Activated T-helper 17 cell treated with anti-CD3 and anti-CD28 coated beads, Interleukin-2, amount 50 U/mL, for 72 hours (primary cell): Measurements from ENCODE around the gene SCIN. TPM values are rescaled to one million over a fixed set of nuclear protein-coding genes. Genes with fewer than 3 reads are reported as not detected.
"Not testable (repeated sequence)": the region's sequence is repeated elsewhere in the genome, so short reads cannot be mapped to it uniquely, and the experiment has no call there.

Experiments used
- ATAC-seq: fragments of 150-1000 bp; cut with Tn5 transposase; replicated peaks from 2 replicates; pipeline ENCODE4 v1.10.0; 2021; ENCODE audit warnings: mild to moderate bottlenecking, moderate library complexity
- H3K27ac Mint-ChIP-seq: one replicate; pipeline ENCODE4 v1.8.0; 2022; ENCODE audit warnings: mixed read lengths
- H3K27me3 Mint-ChIP-seq: one replicate; pipeline ENCODE4 v1.8.0; 2022; ENCODE audit warnings: mixed read lengths
- H3K36me3 Mint-ChIP-seq: one replicate; pipeline ENCODE4 v1.8.0; 2022; ENCODE audit warnings: low read depth, mild to moderate bottlenecking, mixed read lengths
- H3K4me1 Mint-ChIP-seq: one replicate; pipeline ENCODE4 v1.8.0; 2022; ENCODE audit warnings: mixed read lengths
- H3K4me3 Mint-ChIP-seq: one replicate; pipeline ENCODE4 v1.8.0; 2022; ENCODE audit warnings: mild to moderate bottlenecking, mixed read lengths
- H3K9me3 Mint-ChIP-seq: one replicate; pipeline ENCODE4 v1.8.0; 2022; ENCODE audit warnings: mixed read lengths
- total RNA-seq, 2 donors: library from RNA; stranded (reverse); gene quantifications; one replicate each; pipeline ENCODE4 v1.2.3, GENCODE V29; 2022

Gene SCIN
- total RNA-seq, 2 donors from 2014 or later = 0.17 to 0.29 TPM

DNA sequence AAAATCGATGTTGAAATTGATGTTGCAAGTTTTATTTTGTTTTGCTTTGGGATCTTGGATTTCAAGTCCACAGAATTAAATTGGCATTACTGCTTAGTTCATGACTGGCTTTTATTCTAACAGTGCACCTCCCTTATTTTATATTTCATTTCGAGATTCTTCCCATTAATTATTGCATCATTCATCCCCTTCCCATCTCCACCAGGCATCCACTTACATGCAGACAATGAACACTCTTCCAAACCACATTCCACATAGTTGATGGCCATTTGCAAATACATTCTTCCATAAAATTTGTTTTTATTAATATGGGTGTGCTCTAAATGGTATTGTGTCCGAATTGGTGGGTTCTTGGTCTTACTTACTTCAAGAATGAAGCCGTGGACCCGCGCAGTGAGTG is 15.6 kb upstream of the SCIN start:
- H3K27ac Mint-ChIP-seq = no peak overlapping the region
- H3K4me1 Mint-ChIP-seq = no peaks in the 10 kb centered on the region
- no peak for ATAC-seq
- H3K9me3 Mint-ChIP-seq = peaks cover 4% of the 10 kb centered on the region
- no peak overlapping the region for H3K4me3 Mint-ChIP-seq
- H3K27me3 Mint-ChIP-seq = peaks cover 5% of the 10 kb centered on the region
- H3K36me3 Mint-ChIP-seq = no peaks in the 10 kb centered on the region

DNA sequence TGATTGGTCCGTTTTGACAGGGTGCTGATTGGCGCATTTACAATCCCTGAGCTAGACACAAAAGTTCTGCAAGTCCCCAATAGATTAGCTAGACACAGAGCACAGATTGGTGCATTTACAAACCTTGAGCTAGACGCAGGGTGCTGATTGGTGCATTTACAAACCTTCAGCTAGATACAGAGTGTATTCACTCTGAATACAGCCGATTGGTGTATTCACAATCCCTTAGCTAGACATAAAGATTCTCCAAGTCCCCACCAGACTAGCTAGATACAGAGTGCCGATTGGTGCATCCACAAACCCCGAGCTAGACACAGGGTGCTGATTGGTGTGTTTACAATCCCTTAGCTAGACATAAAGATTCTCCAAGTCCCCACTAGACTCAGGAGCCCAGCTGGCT is 14.8 kb upstream of the SCIN start:
- ATAC-seq, H3K4me3 Mint-ChIP-seq, H3K27me3 Mint-ChIP-seq, H3K4me1 Mint-ChIP-seq, H3K27ac Mint-ChIP-seq, H3K36me3 Mint-ChIP-seq, H3K9me3 Mint-ChIP-seq: not testable (repeated sequence)

DNA sequence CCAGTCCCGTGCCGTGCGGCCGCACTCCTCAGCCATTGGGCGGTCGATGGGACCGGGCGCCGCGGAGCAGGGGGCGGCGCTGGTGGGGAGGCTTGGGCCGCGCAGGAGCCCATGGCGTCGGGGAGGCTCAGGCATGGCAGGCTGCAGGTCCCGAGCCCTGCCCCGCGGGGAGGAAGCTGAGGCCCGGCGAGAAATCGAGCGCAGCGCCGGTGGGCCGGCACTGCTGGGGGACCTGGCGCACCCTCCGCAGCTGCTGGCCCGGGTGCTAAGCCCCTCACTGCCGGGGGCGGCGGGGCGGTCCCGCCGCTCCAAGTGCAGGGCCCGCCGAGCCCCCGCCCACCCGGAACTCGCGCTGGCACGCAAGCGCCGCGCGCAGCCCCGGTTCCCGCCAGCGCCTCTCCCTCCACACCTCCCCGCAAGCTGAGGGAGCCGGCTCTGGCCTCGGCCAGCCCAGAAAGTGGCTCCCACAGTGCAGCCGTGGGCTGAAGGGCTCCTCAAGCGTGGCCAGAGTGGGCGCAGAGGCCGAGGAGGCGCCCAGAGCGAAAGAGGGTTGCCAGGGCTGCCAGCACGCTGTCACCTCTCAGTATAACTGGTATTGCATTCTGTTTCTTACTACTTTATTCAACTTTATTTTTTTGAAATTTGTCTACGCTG is 14.3 kb upstream of the SCIN start:
- not testable (repeated sequence) for H3K9me3 Mint-ChIP-seq, ATAC-seq, H3K36me3 Mint-ChIP-seq, H3K27ac Mint-ChIP-seq, H3K4me1 Mint-ChIP-seq, H3K4me3 Mint-ChIP-seq, H3K27me3 Mint-ChIP-seq

DNA sequence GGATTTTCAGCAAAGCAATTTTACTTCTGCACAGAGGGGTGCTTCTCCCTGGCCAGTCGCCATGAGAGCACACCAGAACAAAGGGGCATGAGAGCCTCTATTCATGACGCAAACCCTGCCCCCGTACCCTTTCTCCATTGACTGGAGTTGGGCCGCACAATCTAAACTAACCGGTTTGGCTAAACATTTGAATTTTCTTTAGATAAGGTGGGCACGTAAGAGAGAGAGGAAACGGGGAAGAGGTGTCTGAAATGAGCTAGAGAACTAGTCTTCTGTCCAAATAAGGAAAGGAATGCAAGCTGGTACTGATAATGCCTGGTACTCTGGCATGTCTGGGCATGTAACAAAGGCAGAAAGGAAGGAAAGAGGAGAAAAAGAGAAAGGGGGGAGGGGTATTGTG is 13.2 kb upstream of the SCIN start:
- Mint-ChIP-seq H3K36me3 (no peaks in the 10 kb centered on the region), H3K9me3 (peaks cover 4% of the 10 kb centered on the region), H3K4me1 (no peaks in the 10 kb centered on the region), H3K27me3 (peaks cover 5% of the 10 kb centered on the region), H3K4me3 (no peak overlapping the region), H3K27ac (no peak overlapping the region)
- no peak for ATAC-seq

DNA sequence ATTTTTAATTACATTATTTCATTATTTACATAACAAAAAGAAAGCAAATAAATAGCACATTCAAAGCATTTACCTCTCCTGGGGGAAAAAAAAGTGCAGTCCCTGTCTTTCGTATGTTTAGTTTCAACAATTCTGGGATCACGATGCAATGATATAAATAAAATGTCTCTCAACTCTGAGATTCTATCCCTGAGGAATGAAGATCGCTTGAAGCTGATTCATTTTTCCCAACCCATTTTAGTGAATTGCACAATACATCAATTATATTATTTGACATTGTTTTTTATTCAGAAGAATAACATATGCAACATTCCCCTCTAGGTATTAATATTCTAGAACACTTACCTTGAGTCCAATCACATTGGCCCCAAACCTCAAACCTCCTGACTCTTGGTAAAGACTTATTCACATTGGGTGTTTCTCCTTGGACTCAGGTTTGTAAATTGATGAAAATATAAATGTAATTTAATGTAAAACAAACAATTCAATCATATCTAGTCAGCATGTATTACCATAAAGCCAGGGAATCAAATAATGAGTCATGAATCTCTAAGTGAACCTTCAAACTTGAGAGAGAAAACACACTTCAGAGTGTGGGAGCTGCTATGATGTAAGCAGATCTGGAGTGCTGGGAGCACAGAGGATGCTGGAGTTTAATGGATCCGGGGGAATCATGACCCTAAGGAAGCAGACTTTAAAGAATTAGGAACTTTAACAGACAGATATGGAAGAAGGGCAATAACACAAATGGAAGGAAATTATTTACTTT is 5.3 kb upstream of the SCIN start:
- H3K4me3 Mint-ChIP-seq = no peak overlapping the region
- H3K27ac Mint-ChIP-seq = no peak overlapping the region
- no peak for ATAC-seq
- peaks cover 20% of the 10 kb centered on the region for H3K27me3 Mint-ChIP-seq
- peaks cover 3% of the 10 kb centered on the region for H3K4me1 Mint-ChIP-seq
- H3K9me3 Mint-ChIP-seq = no peaks in the 10 kb centered on the region
- H3K36me3 Mint-ChIP-seq = no peaks in the 10 kb centered on the region

DNA sequence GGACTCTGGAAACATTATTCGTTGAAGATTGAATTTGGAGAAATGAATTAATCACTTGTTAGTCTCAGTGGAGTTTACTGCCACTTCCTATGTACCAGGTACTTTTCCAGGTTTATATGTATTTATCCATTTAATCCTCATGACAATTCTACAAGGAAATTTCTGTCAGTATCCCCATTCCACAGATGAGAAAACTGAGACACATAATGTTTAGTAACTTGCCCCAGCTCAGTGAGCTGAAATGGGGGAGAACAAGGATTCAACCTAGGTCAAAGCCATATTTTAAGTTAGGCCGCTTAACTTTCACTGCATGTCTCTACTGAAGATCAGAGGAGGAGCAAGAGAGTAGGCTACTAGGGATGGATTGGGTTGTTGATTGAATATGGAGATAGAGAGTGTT is 4.6 kb upstream of the SCIN start:
- peaks cover 7% of the 10 kb centered on the region for H3K4me1 Mint-ChIP-seq
- peaks cover 23% of the 10 kb centered on the region for H3K27me3 Mint-ChIP-seq
- ATAC-seq = no peak
- H3K9me3 Mint-ChIP-seq = no peaks in the 10 kb centered on the region
- H3K4me3 Mint-ChIP-seq = no peak overlapping the region
- H3K36me3 Mint-ChIP-seq = no peaks in the 10 kb centered on the region
- no peak overlapping the region for H3K27ac Mint-ChIP-seq

DNA sequence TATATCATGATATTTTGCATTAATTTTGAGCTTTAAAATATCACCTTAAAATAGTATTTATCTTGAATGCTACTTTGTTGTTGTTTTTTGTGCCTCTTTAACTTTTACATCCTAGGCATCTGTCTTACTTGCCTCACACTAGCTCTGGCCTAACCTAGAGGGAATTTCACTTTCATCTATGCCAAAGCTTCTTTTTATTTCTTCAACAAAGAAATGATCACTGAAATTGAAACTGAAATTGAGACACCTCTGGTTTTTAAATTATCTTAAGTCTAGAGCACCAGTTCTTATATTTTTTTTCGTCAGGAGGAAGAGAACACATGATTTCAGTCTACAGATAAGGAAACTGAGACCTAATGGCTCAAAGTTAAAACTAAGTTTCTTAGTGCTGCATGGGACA is 3.5 kb upstream of the SCIN start:
- no peaks in the 10 kb centered on the region for H3K36me3 Mint-ChIP-seq
- ATAC-seq = peak; percentile 21
- H3K4me1 Mint-ChIP-seq = peaks cover 7% of the 10 kb centered on the region
- H3K27me3 Mint-ChIP-seq = peaks cover 31% of the 10 kb centered on the region
- H3K9me3 Mint-ChIP-seq = no peaks in the 10 kb centered on the region
- H3K27ac Mint-ChIP-seq = no peak overlapping the region
- H3K4me3 Mint-ChIP-seq = no peak overlapping the region

DNA sequence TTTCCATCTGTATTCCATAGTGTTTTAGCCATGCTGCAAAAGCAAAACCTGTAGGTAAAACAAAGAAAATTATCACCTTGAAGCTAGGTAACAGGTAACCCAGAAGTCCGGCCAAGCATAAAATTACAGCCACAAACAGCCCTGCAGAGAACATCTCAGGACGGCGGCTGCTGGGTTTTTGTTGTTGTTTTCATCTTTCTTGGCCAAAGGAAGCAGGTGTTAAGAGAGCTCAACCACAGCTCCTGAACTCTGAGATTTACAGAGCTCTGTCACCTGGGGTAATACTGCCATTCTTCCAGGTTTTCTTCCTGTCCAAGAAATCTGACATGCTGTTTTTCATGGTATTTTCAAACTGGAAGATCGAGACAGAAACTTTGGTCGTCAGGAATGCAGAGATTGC is 847 bp upstream of the SCIN start:
- no peak for ATAC-seq
- H3K27me3 Mint-ChIP-seq = peaks cover 33% of the 10 kb centered on the region
- H3K36me3 Mint-ChIP-seq = no peaks in the 10 kb centered on the region
- peak overlapping the region; percentile 77 for H3K4me3 Mint-ChIP-seq
- no peaks in the 10 kb centered on the region for H3K9me3 Mint-ChIP-seq
- H3K27ac Mint-ChIP-seq = no peak overlapping the region
- peaks cover 7% of the 10 kb centered on the region for H3K4me1 Mint-ChIP-seq

DNA sequence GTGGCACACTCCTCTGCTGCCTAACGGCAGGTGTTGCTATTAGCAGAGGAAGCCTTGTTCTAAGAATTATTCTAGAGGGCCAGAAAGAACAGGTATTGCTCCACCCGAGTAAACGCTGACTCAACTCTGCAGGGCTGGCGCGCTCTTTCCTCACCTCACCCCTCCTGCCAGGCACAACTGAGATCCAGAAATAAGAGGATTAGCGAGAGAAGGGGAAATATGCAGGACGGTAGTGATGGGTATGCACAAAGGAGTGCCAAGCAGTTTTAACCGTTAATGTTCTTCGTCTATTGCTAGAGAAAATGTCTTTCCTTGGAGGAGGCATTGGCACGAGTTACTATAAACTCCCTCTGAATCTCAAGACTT is 369 bp upstream of the SCIN start:
- H3K27me3 Mint-ChIP-seq = peaks cover 37% of the 10 kb centered on the region

DNA sequence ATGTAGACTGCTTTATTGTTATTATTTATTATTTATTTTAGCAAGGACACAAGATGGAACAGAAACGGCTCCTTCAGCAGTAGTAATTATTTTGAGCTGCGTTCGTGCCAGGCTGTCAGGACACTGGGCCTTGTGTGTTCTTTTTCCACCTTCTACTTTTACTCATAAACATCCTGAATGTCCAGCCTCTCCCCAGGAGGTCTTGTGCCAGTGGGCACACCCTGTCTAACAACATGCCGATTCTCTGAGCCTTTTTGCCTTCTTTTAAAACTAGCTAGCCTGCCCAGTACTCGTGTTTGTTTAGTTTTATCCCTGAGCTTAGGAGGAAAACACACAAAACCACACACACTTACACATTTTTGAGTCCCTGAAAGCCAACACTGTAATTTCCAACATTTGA is 1.2 kb downstream of the SCIN start:
- H3K27ac Mint-ChIP-seq = no peak overlapping the region
- H3K27me3 Mint-ChIP-seq = peaks cover 33% of the 10 kb centered on the region
- no peaks in the 10 kb centered on the region for H3K36me3 Mint-ChIP-seq
- no peaks in the 10 kb centered on the region for H3K9me3 Mint-ChIP-seq
- peak overlapping the region; percentile 77 for H3K4me3 Mint-ChIP-seq
- ATAC-seq = no peak
- peaks cover 7% of the 10 kb centered on the region for H3K4me1 Mint-ChIP-seq

More for the DNA sequence above, 369 bp upstream of the SCIN start:
- peak; percentile 33 for ATAC-seq
- H3K4me1 Mint-ChIP-seq = peaks cover 7% of the 10 kb centered on the region
- H3K36me3 Mint-ChIP-seq = no peaks in the 10 kb centered on the region
- H3K9me3 Mint-ChIP-seq = no peaks in the 10 kb centered on the region
- peak overlapping the region; percentile 77 for H3K4me3 Mint-ChIP-seq
- no peak overlapping the region for H3K27ac Mint-ChIP-seq

DNA sequence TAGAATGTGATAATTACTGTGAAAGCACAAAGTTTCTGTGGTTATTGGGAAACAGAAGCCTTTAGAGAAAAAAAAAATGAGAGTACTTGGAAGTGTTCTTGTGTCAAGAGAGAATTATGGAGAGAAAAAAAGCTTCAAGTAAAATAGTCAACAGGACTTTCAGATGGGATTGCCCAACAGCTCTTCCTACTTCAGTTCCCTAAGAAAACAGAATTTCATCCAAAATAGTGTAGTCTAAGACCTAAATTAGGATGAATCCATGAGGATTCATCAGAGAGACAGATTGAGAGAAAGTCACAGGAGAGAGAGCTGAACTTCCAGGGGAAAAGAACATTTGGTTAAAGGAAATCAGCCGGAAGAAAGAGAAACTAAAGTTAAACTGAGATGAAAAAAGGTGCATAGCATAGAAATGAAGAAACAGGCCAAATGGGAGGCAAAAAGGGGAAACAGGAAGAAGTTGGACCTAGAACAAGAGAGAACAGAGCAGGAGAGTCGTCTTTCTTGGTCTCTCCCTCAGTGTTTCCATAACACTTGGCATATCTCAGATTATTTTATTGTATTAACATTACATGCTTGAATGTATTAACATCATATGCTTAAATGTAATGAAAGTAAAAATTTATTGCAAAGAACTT is 2.5 kb downstream of the SCIN start:
- H3K9me3 Mint-ChIP-seq = no peaks in the 10 kb centered on the region
- no peak overlapping the region for H3K4me3 Mint-ChIP-seq
- peaks cover 7% of the 10 kb centered on the region for H3K4me1 Mint-ChIP-seq
- ATAC-seq = no peak
- H3K27ac Mint-ChIP-seq = no peak overlapping the region
- H3K36me3 Mint-ChIP-seq = no peaks in the 10 kb centered on the region
- peaks cover 28% of the 10 kb centered on the region for H3K27me3 Mint-ChIP-seq

DNA sequence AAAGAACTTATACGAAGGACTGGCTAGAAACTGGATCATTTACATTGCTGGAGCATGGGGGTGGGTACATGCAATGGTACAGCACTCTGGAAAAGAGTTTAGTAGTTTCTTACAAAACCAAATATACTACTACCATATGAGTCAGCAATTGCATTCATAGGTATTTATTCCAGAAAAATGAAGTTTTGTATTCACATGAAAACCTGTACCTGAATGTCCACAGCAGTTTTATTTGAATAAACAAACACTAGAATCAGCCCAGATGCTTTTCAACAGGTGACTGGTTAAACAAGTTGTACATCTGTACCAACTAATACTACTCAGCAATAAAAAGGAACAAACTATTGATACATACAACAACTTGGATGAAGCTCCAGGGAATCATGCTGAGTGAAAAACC is 3.4 kb downstream of the SCIN start:
- H3K9me3 Mint-ChIP-seq = no peaks in the 10 kb centered on the region
- H3K27me3 Mint-ChIP-seq = peaks cover 25% of the 10 kb centered on the region
- no peak overlapping the region for H3K4me3 Mint-ChIP-seq
- no peaks in the 10 kb centered on the region for H3K36me3 Mint-ChIP-seq
- peaks cover 7% of the 10 kb centered on the region for H3K4me1 Mint-ChIP-seq
- no peak for ATAC-seq
- no peak overlapping the region for H3K27ac Mint-ChIP-seq

DNA sequence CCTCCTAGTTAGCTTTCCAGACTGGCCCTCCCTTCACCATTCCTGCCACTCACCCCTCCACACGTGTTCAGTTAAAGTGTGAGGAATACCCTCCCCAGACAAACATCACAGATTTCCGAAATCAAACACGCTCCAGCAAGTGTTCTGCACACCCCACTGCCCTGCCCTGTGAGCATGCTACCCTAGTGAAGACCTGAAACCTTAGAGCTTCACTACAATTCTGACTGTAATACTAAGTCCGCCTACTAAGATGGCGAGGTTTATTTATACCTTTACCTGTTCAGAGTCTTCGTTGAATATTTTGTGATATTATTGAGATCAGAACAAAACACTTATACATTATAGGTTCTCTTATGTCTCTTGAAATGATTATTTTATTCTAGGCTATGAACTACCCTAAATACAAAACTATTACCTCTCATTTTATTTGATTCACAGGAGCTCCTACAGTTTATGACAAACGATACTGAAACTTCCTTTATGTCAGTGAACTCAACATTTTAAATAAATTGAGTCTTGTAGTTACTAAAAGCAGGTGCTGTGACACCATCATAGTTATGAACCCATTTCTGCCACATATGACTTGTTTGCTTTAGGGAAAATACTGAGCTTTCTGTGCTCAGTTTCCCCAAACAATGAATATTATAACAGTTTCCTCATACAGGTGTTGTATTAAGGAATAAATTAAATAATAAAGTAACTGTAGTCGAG is 8.6 kb downstream of the SCIN start:
- H3K9me3 Mint-ChIP-seq = no peaks in the 10 kb centered on the region

DNA sequence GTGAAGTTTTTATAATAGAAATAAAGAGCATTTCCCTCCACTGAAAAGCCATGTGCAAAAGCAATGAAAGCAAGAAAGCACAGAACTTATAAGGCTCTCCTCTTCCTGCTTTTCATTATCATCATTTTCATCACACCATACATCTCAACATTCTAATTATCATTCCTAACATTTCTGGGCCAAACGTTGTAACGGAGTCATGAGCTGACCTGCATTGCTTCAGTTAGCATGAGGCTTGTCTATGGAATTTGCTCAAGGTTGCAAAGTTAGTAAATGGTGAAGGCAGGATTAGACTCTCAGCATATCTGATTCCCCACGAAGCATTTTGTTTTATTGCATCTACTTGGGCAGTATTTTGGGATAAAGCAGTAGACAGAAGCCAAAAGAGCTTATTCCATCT is 11.4 kb downstream of the SCIN start:
- no peak overlapping the region for H3K4me3 Mint-ChIP-seq
- no peak overlapping the region for H3K27ac Mint-ChIP-seq
- no peaks in the 10 kb centered on the region for H3K36me3 Mint-ChIP-seq
- no peak for ATAC-seq
- H3K9me3 Mint-ChIP-seq = no peaks in the 10 kb centered on the region
- H3K27me3 Mint-ChIP-seq = peaks cover 34% of the 10 kb centered on the region
- H3K4me1 Mint-ChIP-seq = no peaks in the 10 kb centered on the region

More for the DNA sequence above, 8.6 kb downstream of the SCIN start:
- Mint-ChIP-seq H3K4me3 (no peak overlapping the region), H3K36me3 (no peaks in the 10 kb centered on the region), H3K27me3 (peaks cover 24% of the 10 kb centered on the region), H3K27ac (no peak overlapping the region), H3K4me1 (no peaks in the 10 kb centered on the region)
- ATAC-seq = no peak

DNA sequence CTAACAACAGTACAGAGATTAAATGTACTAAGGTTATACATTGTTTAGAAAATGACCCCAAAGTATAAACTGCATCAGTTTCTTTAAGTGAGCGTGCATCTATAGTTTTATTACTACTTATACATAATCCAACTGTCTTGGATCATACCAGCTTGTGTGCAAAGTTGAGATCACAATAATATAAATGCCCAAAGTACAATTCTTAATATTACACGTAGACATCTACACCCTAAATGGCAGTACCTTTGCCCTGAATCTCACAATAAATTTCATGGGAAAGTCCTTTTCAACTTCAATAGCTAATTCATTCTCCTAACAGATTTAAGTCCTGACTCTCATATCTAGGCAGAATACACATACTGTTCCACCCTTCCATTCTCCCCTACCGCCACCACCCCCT is 11.8 kb downstream of the SCIN start:
- no peaks in the 10 kb centered on the region for H3K36me3 Mint-ChIP-seq

More for the DNA sequence above, 11.8 kb downstream of the SCIN start:
- H3K4me3 Mint-ChIP-seq = no peak overlapping the region
- peaks cover 34% of the 10 kb centered on the region for H3K27me3 Mint-ChIP-seq
- H3K27ac Mint-ChIP-seq = no peak overlapping the region
- ATAC-seq = no peak
- H3K9me3 Mint-ChIP-seq = no peaks in the 10 kb centered on the region
- no peaks in the 10 kb centered on the region for H3K4me1 Mint-ChIP-seq
